ENCODE data around the gene AK3. TPM values are rescaled to one million over a fixed set of nuclear protein-coding genes. Genes with fewer than 3 reads are reported as not detected.
"Not testable (repeated sequence)": the region's sequence is repeated elsewhere in the genome, so short reads cannot be mapped to it uniquely, and the experiment has no call there.

Gene AK3
- total RNA-seq, 1 donor from 2014 or later, result 47.5 TPM

DNA sequence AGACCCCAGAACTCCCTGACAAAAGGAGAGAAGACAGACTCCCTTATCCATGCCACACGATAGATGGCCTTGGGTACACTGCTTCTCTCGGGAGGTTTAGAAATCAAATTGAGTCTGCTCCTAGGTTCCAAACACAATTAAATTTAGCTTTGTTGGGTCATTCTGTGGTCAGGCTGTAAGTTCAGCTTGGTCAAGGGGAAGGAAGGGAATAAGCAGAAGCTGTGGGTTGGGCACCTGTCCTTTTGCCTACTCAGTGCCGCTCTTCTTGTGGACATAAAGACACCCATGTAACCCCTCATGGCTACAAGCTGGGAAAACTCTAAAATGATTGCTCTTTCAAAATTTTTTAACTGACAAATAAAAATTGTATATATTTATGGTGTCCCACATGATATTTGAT is 19.1 kb upstream of the AK3 start:
- peaks cover 2% of the 10 kb centered on the region for H3K27me3 Mint-ChIP-seq (ENCODE audit: unreplicated experiment)
- H3K27ac Mint-ChIP-seq (ENCODE audit: unreplicated experiment), result no peak overlapping the region
- H3K4me3 Mint-ChIP-seq (ENCODE audit: unreplicated experiment), result no peak overlapping the region
- no peaks in the 10 kb centered on the region for H3K36me3 Mint-ChIP-seq (ENCODE audit: unreplicated experiment)
- TF ChIP-seq, protein P1, sequence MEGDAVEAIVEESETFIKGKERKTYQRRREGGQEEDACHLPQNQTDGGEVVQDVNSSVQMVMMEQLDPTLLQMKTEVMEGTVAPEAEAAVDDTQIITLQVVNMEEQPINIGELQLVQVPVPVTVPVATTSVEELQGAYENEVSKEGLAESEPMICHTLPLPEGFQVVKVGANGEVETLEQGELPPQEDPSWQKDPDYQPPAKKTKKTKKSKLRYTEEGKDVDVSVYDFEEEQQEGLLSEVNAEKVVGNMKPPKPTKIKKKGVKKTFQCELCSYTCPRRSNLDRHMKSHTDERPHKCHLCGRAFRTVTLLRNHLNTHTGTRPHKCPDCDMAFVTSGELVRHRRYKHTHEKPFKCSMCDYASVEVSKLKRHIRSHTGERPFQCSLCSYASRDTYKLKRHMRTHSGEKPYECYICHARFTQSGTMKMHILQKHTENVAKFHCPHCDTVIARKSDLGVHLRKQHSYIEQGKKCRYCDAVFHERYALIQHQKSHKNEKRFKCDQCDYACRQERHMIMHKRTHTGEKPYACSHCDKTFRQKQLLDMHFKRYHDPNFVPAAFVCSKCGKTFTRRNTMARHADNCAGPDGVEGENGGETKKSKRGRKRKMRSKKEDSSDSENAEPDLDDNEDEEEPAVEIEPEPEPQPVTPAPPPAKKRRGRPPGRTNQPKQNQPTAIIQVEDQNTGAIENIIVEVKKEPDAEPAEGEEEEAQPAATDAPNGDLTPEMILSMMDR (IDR thresholded peaks at IDR 0.05), result no peak
- peaks cover 28% of the 10 kb centered on the region for H3K4me1 Mint-ChIP-seq (ENCODE audit: unreplicated experiment)
- H3K9me3 Mint-ChIP-seq (ENCODE audit: unreplicated experiment), result no peaks in the 10 kb centered on the region
- no peak for DNase-seq (ENCODE audit: extremely low spot score, unreplicated experiment)

- Mint-ChIP-seq H3K36me3 (ENCODE audit: unreplicated experiment) (no peaks in the 10 kb centered on the region), H3K4me1 (ENCODE audit: unreplicated experiment) (peaks cover 20% of the 10 kb centered on the region), H3K27ac (ENCODE audit: unreplicated experiment) (no peak overlapping the region), H3K4me3 (ENCODE audit: unreplicated experiment) (no peak overlapping the region), H3K9me3 (ENCODE audit: unreplicated experiment) (no peaks in the 10 kb centered on the region), H3K27me3 (ENCODE audit: unreplicated experiment) (peaks cover 1% of the 10 kb centered on the region)
- no peak for DNase-seq (ENCODE audit: extremely low spot score, unreplicated experiment)
- TF ChIP-seq, protein P1 (IDR thresholded peaks at IDR 0.05), result no peak
Measured at GRCh38 chr9:4756420-4756819, 15.4 kb upstream of the AK3 start.

DNA sequence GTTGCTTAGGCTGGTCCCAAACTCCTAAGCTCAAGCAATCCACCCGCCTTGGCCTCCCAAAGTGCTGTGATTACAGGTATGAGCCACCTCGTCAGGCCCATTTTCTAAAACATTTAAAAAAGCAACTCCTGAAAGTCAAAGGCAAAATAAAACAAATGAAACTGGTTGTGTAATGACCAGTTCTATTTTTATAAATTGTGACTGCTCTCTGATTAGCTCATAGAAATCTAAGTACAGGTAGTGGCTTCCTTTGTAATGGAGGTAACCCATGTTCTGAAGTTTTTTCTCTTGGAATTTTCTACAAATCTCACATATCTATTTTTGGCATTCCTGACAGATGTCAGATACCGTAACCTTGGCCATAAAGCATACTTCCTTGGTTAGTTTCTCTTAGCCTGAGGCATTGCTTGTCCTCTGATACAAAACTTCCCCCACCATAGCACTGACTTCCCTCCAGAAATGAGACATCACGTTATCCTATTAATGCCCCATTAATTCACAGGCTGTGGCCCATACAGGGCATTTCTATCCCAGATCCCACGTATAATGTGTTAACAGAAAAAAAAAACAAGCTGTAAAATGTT is 14.1 kb upstream of the AK3 start:
- H3K4me3 Mint-ChIP-seq (ENCODE audit: unreplicated experiment), result no peak overlapping the region

DNA sequence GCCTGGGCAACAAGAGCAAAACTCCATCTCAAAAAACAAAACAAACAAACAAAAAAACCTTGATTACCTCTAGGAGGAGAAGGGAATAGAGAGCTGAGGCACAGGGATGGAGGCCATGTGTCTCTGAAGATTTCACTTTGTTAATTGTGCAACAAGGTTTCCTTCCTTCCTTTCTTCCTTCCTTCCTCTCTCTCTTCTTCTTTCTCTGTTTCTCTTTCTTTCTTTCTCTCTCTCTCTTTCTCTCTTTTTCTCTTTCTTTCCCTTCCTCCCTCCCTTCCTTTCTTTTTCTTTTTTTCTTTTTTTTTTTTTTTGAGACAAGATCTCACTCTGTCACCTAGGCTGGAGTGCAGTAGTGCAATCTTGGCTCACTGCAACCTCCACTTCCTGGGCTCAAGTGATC is 13.5 kb upstream of the AK3 start:
- H3K27me3 Mint-ChIP-seq (ENCODE audit: unreplicated experiment); H3K4me3 Mint-ChIP-seq (ENCODE audit: unreplicated experiment); H3K36me3 Mint-ChIP-seq (ENCODE audit: unreplicated experiment): not testable (repeated sequence)

More for the DNA sequence above, 14.1 kb upstream of the AK3 start:
- H3K9me3 Mint-ChIP-seq (ENCODE audit: unreplicated experiment), result no peaks in the 10 kb centered on the region
- no peaks in the 10 kb centered on the region for H3K36me3 Mint-ChIP-seq (ENCODE audit: unreplicated experiment)
- TF ChIP-seq, protein P1 (IDR thresholded peaks at IDR 0.05), result no peak
- DNase-seq (ENCODE audit: extremely low spot score, unreplicated experiment), result no peak
- no peaks in the 10 kb centered on the region for H3K27me3 Mint-ChIP-seq (ENCODE audit: unreplicated experiment)
- peaks cover 20% of the 10 kb centered on the region for H3K4me1 Mint-ChIP-seq (ENCODE audit: unreplicated experiment)
- H3K27ac Mint-ChIP-seq (ENCODE audit: unreplicated experiment), result peak overlapping the region; percentile 36

GRCh38 chr9:4750023-4750673 is 9.1 kb upstream of the AK3 start:
- peaks cover 7% of the 10 kb centered on the region for H3K4me1 Mint-ChIP-seq (ENCODE audit: unreplicated experiment)
- DNase-seq (ENCODE audit: extremely low spot score, unreplicated experiment), result no peak

More for the DNA sequence above, 13.5 kb upstream of the AK3 start:
- H3K9me3 Mint-ChIP-seq (ENCODE audit: unreplicated experiment); DNase-seq (ENCODE audit: extremely low spot score, unreplicated experiment): not testable (repeated sequence)
- H3K27ac Mint-ChIP-seq (ENCODE audit: unreplicated experiment), result peak overlapping the region; percentile 36
- peaks cover 20% of the 10 kb centered on the region for H3K4me1 Mint-ChIP-seq (ENCODE audit: unreplicated experiment)

More at GRCh38 chr9:4750023-4750673, 9.1 kb upstream of the AK3 start:
- H3K9me3 Mint-ChIP-seq (ENCODE audit: unreplicated experiment), result no peaks in the 10 kb centered on the region
- H3K27ac Mint-ChIP-seq (ENCODE audit: unreplicated experiment), result no peak overlapping the region
- no peaks in the 10 kb centered on the region for H3K27me3 Mint-ChIP-seq (ENCODE audit: unreplicated experiment)
- no peak overlapping the region for H3K4me3 Mint-ChIP-seq (ENCODE audit: unreplicated experiment)
- H3K36me3 Mint-ChIP-seq (ENCODE audit: unreplicated experiment), result no peaks in the 10 kb centered on the region
- TF ChIP-seq, protein P1 (IDR thresholded peaks at IDR 0.05), result peak; percentile 71
